K562 (cell line): ENCODE measurements around the gene PIP4K2C. TPM values are rescaled to one million over a fixed set of nuclear protein-coding genes. Genes with fewer than 3 reads are reported as not detected.

Experiments
- ATAC-seq: fragments of 200-7000 bp; cut with Tn5 transposase; 3 replicates; pipeline ENCODE4 v1.9.1; 2020; ENCODE audit warnings: moderate library complexity
- BruUV-seq: library from RNA; stranded (reverse); fragments of 400-500 nt; replicated peaks from 2 replicates; lab custom pipeline; 2021; lab: Mats Ljungman, UMichigan
- CTCF ChIA-PET: fragments of 300-600 bp; formaldehyde crosslinking; extraction: SDS; loops from one replicate; lab custom pipeline; 2021; ENCODE audit warnings: low intra/inter-chr PET ratio; lab: Yijun Ruan, JAX
- POLR2A ChIA-PET: fragments of 300-600, 350-650 bp; sonication (Branson Sonifier 250); formaldehyde crosslinking; extraction: SDS; loops from one replicate; lab custom pipeline; 2021; ENCODE audit warnings: antibody characterized with exemption, inconsistent platforms; lab: Yijun Ruan, JAX
- DNase-seq, 4 experiments: peaks; one replicate each; pipeline versions ENCODE4 v3.0.0 to v3.0.0-alpha.2; 2011 to 2018; ENCODE audit warnings: low spot score in 3 of 4, mixed read lengths in 3 of 4; ENCODE audit errors: extremely low read depth in 1 of 4
- FAIRE-seq: peaks from 2 replicates; lab custom pipeline; 2011; peaks lifted over from hg19 to GRCh38; lab: Jason Lieb, UNC
- H2AFZ ChIP-seq: 2 replicates; pipeline ENCODE4 v1.6.0; 2011; ENCODE audit warnings: low read depth, low read length, control low read depth, inconsistent platforms
- H3K27ac ChIP-seq: fragments of 200-600 bp; 3 replicates; pipeline ENCODE4 v1.8.0; 2011; ENCODE audit warnings: low read depth, mild to moderate bottlenecking, control low read depth, inconsistent platforms, low read length, moderate library complexity, mixed read lengths; ENCODE audit errors: extremely low read depth
- H3K27me3 ChIP-seq, 2 experiments: fragments of 300-600 bp in 1 of 2; 2 replicates in 1 of 2; 3 replicates in 1 of 2; pipeline versions ENCODE4 v1.6.0 to v1.8.0; 2011; ENCODE audit warnings: inconsistent platforms in 2 of 2, low read length in 2 of 2, mild to moderate bottlenecking in 1 of 2, mixed read lengths in 1 of 2, moderate library complexity in 1 of 2; ENCODE audit not compliant: control insufficient read depth in 2 of 2, insufficient read depth in 2 of 2
- H3K36me3 ChIP-seq: fragments of 300-600 bp; 3 replicates; pipeline ENCODE4 v1.8.0; 2011; ENCODE audit warnings: mild to moderate bottlenecking, low read length, inconsistent platforms; ENCODE audit not compliant: control insufficient read depth, insufficient read depth
- H3K4me1 ChIP-seq, 2 experiments: fragments of 200-600 bp in 1 of 2; replicated peaks in 1 of 2; 2 replicates in 1 of 2; 3 replicates in 1 of 2; pipeline versions ENCODE4 v1.5.1 to v1.8.0; 2011; ENCODE audit warnings: inconsistent platforms in 2 of 2, low read length in 2 of 2, mild to moderate bottlenecking in 1 of 2, mixed read lengths in 1 of 2, moderate library complexity in 1 of 2; ENCODE audit not compliant: control insufficient read depth in 2 of 2, insufficient read depth in 2 of 2
- H3K4me2 ChIP-seq: 2 replicates; pipeline ENCODE4 v1.6.1; 2011; ENCODE audit warnings: low read length, control low read depth, inconsistent platforms, mixed read lengths; ENCODE audit not compliant: insufficient read depth
- H3K4me3 ChIP-seq: fragments of 200-600 bp; sonication (generic), shearing (Covaris generic); 2 replicates; pipeline ENCODE4 v1.5.1; 2016; ENCODE audit warnings: control low read depth, inconsistent platforms
- H3K79me2 ChIP-seq: fragments of 200-600 bp; 3 replicates; pipeline ENCODE4 v1.8.0; 2011; ENCODE audit warnings: low read length, inconsistent platforms; ENCODE audit not compliant: control insufficient read depth, insufficient read depth
- H3K9ac ChIP-seq, 2 experiments: 2 replicates each; pipeline versions ENCODE4 v1.6.0 to v1.6.1; 2011; ENCODE audit warnings: low read depth in 2 of 2, low read length in 2 of 2, control low read depth in 1 of 2, inconsistent platforms in 1 of 2, mild to moderate bottlenecking in 1 of 2, mixed read lengths in 1 of 2; ENCODE audit not compliant: insufficient read depth in 1 of 2
- H3K9me1 ChIP-seq: one replicate; pipeline ENCODE4 v1.6.0; 2011; ENCODE audit warnings: inconsistent platforms, mild to moderate bottlenecking, low read length, moderate library complexity; ENCODE audit not compliant: control insufficient read depth, insufficient read depth
- H3K9me3 ChIP-seq: replicated peaks from 2 replicates; pipeline ENCODE4 v1.5.1; 2011; ENCODE audit warnings: low read depth, low read length, inconsistent platforms; ENCODE audit not compliant: control insufficient read depth, insufficient read depth
- H4K20me1 ChIP-seq: replicated peaks from 2 replicates; pipeline ENCODE4 v1.6.1; 2011; ENCODE audit warnings: low read length, inconsistent platforms, mixed read lengths; ENCODE audit not compliant: control insufficient read depth, insufficient read depth
- CEBPG ChIP-seq, 3 experiments: fragments of 200-800 bp in 1 of 3; sonication (Bioruptor generic) in 1 of 3; sonication (generic) in 1 of 3; formaldehyde crosslinking in 1 of 3; IDR thresholded peaks in 2 of 3; conservative IDR thresholded peaks in 1 of 3; 2 replicates each; pipeline versions ENCODE4 v1.6.1 to v1.8.0; 2016 to 2022; ENCODE audit warnings: missing compliant biosample characterization in 2 of 3, missing genetic modification characterization in 2 of 3, mild to moderate bottlenecking in 1 of 3, missing genetic modification reagents in 1 of 3
- CEBPZ ChIP-seq: fragments of 150-350 bp; IDR thresholded peaks from 2 replicates; pipeline ENCODE4 v1.6.1; 2014; ENCODE audit warnings: low read depth, mild to moderate bottlenecking, low read length, borderline replicate concordance
- DDX20 ChIP-seq: fragments of 450-650 bp; IDR thresholded peaks from 2 replicates; pipeline ENCODE4 v1.6.1; 2016; ENCODE audit warnings: missing genetic modification characterization, low read depth, mild to moderate bottlenecking, missing compliant biosample characterization, moderate library complexity
- ID3 ChIP-seq, 2 experiments: fragments of 250-450 bp in 1 of 2; fragments of 450-650 bp in 1 of 2; sonication (Bioruptor Pico) in 1 of 2; IDR thresholded peaks; 2 replicates each; pipeline versions ENCODE4 v1.6.1 to v1.8.0; 2016 to 2021; ENCODE audit warnings: mild to moderate bottlenecking in 2 of 2, moderate library complexity in 2 of 2, missing compliant biosample characterization in 1 of 2, missing genetic modification characterization in 1 of 2
- KDM5B ChIP-seq: fragments of 200-600 bp; sonication (generic); IDR thresholded peaks from 2 replicates; pipeline ENCODE4 v1.6.1; 2012; ENCODE audit warnings: low read depth, mild to moderate bottlenecking, moderate library complexity, low read length, control low read depth, inconsistent platforms; ENCODE audit not compliant: insufficient replicate concordance
- MCM7 ChIP-seq, 2 experiments: fragments of 450-650 bp; IDR thresholded peaks; 2 replicates each; pipeline ENCODE4 v1.6.1; 2016 to 2018
- PRDM10 ChIP-seq: fragments of 450-650 bp; IDR thresholded peaks from 2 replicates; pipeline ENCODE4 v1.6.1; 2018; ENCODE audit not compliant: partially characterized antibody
- RFX1 ChIP-seq: fragments of 450-650 bp; IDR thresholded peaks from 2 replicates; pipeline ENCODE4 v1.6.1; 2016; ENCODE audit warnings: mild to moderate bottlenecking, moderate library complexity
- SMC3 ChIP-seq: conservative IDR thresholded peaks from 2 replicates; pipeline ENCODE4 v1.6.1; 2011; ENCODE audit warnings: low read depth, low read length, improper control_type of control experiment; ENCODE audit not compliant: insufficient read depth
- SUPT5H ChIP-seq: fragments of 450-650 bp; IDR thresholded peaks from 2 replicates; pipeline ENCODE4 v1.6.1; 2016
- TBP ChIP-seq: optimal IDR thresholded peaks from 2 replicates; pipeline ENCODE3; 2011; ENCODE audit warnings: low read depth, low read length, improper control_type of control experiment
- ZBTB1 ChIP-seq: sonication (generic); formaldehyde crosslinking; IDR thresholded peaks from 2 replicates; pipeline ENCODE4 v1.8.1; 2023; ENCODE audit warnings: missing genetic modification reagents, low read depth, mild to moderate bottlenecking, borderline replicate concordance
- ZNF212 ChIP-seq: fragments of 450-650 bp; formaldehyde crosslinking; IDR thresholded peaks from 2 replicates; pipeline ENCODE4 v1.4.0; 2020; ENCODE audit warnings: mild to moderate bottlenecking
- ZNF699 ChIP-seq: fragments of 250-450 bp; sonication (Bioruptor Pico); IDR thresholded peaks from 2 replicates; pipeline ENCODE4 v1.8.0; 2021; ENCODE audit warnings: mild to moderate bottlenecking, moderate library complexity; ENCODE audit not compliant: insufficient replicate concordance
- WGBS: fragments of 100-300 bp; shearing (Covaris generic); methylation state at CpG from one replicate; pipeline ENCODE4 v1.1.6; 2016; ENCODE audit warnings: low coverage, mixed read lengths; ENCODE audit not compliant: insufficient coverage; ENCODE audit errors: missing lambda C conversion rate; 5-methylcytosine and 5-hydroxymethylcytosine counted together
- in situ Hi-C: fragments of 300-500 bp; cut with MboI; formaldehyde crosslinking; loops from 4 replicates; pipeline ENCODE4 v1.15.0; 2018; ENCODE audit warnings: inconsistent platforms, mixed read lengths
- intact Hi-C: fragments of 100-400 bp; cut with micrococcal nuclease; formaldehyde crosslinking; loops from 2 replicates; pipeline ENCODE4 v1.14.2; 2022
- polyA plus RNA-seq, 8 experiments: library from polyadenylated mRNA; depleted of rRNA in 4 of 8; stranded (reverse) in 5 of 8; unstranded in 3 of 8; fragments of >200 nt; fragmentation: Nextera tagmentation in 2 of 8; fragmentation: Illumina TruSeq in 1 of 8; extraction: Ambion mirVana in 2 of 8; extraction: Trizol in 1 of 8; gene quantifications; 2 replicates each; pipeline versions ENCODE4 v1.2.1 to v1.2.3, GENCODE V29; 2011 to 2014; ENCODE audit warnings: inconsistent platforms in 1 of 8, missing spikeins in 1 of 8
- total RNA-seq, 7 experiments: library from RNA; depleted of rRNA in 6 of 7; stranded (reverse); fragments of >200 nt in 6 of 7; fragmentation: Illumina TruSeq in 2 of 7; extraction: Trizol in 2 of 7; gene quantifications; 2 replicates each; pipeline versions ENCODE4 v1.2.1 to v1.2.3, GENCODE V29; 2011 to 2021; ENCODE audit warnings: low replicate concordance in 1 of 7

The PIP4K2C gene
- total and polyA plus RNA-seq, 9 of the 15 experiments (the other 6 are each of a cell fraction or from before 2014, with no cell fraction given): 9.0 to 41.4 (median 18.3) TPM

GRCh38 chr12:57590479-57590863 is 521 bp upstream of the PIP4K2C start:
- FAIRE-seq: no peak
- ChIA-PET CTCF (no interaction called here), POLR2A (interaction anchor here (0.6 to 4.2 kb wide), 6 partner anchors 10 to 149 kb away, joined by 3 to 20 read pairs (median 4); no protein-coding TSS in a partner anchor)
- Histone ChIP-seq H3K9me1 (no peaks in the 10 kb centered on the region), H3K27ac (peak overlapping the region; percentile 84), H3K36me3 (peaks cover 21% of the 10 kb centered on the region; the same call in 2 of the 3 replicates), H3K9ac (peak overlapping the region; percentile 81 to 98), H2AFZ (peak overlapping the region; percentile 97), H3K4me1 (peaks cover 22 to 23% of the 10 kb centered on the region in 2 experiments), H3K9me3 (no peaks in the 10 kb centered on the region), H3K27me3 (no peaks in the 10 kb centered on the region), H3K4me3 (peak overlapping the region; percentile 72), H3K4me2 (peak overlapping the region; percentile 77), H3K79me2 (peaks cover 27% of the 10 kb centered on the region), H4K20me1 (no peaks in the 10 kb centered on the region)
- in situ Hi-C loops (no loop called here), intact Hi-C loops (no loop called here)
- peak; percentile 11 for ATAC-seq
- WGBS: 10% methylated on average over 2 of the region's 2 CpGs
- DNase-seq: peak in 1 of 4 experiments; percentile 20
- TSS peak; percentile 78 for BruUV-seq
- TF ChIP-seq TBP (no peak), DDX20 (no peak), ZBTB1 (CRISPR knock-in tag) (no peak), SMC3 (no peak), SUPT5H (no peak), CEBPZ (no peak), KDM5B (no peak), CEBPG (CRISPR knock-in tag; IDR thresholded peaks at IDR 0.05) (0 out of 2 replicates have a peak, but pooled peaks have one; percentile 11), CEBPG (tag; conservative IDR thresholded peaks at IDR 0.05 in 1 of 2, IDR thresholded peaks at IDR 0.05 in 1 of 2) (no peak), RFX1 (no peak), MCM7 (IDR thresholded peaks at IDR 0.05) (no peak), PRDM10 (peak; percentile 90), ZNF699 (CRISPR knock-in tag) (no peak), ID3 (CRISPR knock-in tag; IDR thresholded peaks at IDR 0.05) (no peak), ID3 (tag; IDR thresholded peaks at IDR 0.05) (no peak), ZNF212 (CRISPR knock-in tag) (no peak)
